PC-3 (cell line): ENCODE results near the gene ABCA2.

Source experiments
- CTCF ChIP-seq: fragments of 300-600 bp; sonication (generic); conservative IDR thresholded peaks from 2 replicates; pipeline ENCODE4 v1.5.1; 2017; ENCODE audit warnings: antibody characterized with exemption, low read depth, mild to moderate bottlenecking, low read length
- EZH2 ChIP-seq: fragments of 300-600 bp; sonication (generic); IDR thresholded peaks from one replicate; pipeline ENCODE4 v1.6.1; 2017; ENCODE audit warnings: antibody characterized with exemption, mild to moderate bottlenecking, low read length; ENCODE audit not compliant: unreplicated experiment

- TF ChIP-seq CTCF (peak; percentile 60), EZH2 (no peak)
Observed at GRCh38 chr9:137049544-137050449, 21.8 kb upstream of the ABCA2 start.
